HG02970 (cell line): Measurements from ENCODE around the gene LRRC42.
"Not testable (repeated sequence)": the region's sequence is repeated elsewhere in the genome, so short reads cannot be mapped to it uniquely, and the experiment has no call there.

Experiments
- ATAC-seq: cut with Tn5 transposase; IDR thresholded peaks from one replicate; pipeline ENCODE4 v1.9.1; 2021; ENCODE audit warnings: mild to moderate bottlenecking, moderate library complexity, moderate number of reproducible peaks; ENCODE audit not compliant: unreplicated experiment, low FRiP score

LRRC42 gene

DNA sequence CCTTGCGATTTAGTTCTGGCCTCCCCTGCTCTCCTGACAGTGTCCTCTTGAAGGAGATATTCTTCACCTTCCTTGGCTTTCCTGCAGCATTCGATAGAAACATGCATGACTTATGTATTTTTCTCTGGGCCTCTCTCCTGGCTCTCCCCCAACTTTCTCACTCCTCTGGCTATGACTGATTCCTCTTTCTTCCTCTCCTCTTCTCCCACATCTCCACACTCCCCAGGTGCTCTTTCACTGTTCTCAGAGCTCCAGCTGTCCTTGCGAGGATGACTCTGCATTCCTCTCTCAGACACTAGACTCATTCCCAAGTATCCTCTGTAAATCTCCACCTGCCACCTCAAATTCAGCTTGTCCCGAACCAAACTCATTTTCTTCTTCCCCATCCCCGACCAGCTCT, 18.0 kb downstream of the LRRC42 start:
- no peak for ATAC-seq

DNA sequence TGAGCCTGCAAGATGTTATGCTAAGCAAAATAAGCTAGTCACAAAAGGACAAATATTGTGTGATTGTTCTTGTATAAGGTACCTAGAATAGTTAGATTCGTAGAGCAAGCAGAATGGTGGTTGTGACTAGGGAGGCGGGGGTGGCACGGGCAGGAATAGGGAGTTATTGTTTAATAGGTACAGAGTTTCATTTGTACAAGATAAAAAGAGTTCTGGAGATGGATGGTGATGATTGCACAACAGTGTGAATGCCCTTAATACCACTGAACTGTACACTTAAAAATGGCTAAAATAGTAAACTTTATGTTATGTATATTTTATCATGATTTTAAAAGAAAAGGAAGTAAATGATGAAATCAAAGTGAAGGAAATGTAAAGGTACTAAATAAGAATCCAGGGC, 20.6 kb downstream of the LRRC42 start:
- ATAC-seq = no peak

DNA sequence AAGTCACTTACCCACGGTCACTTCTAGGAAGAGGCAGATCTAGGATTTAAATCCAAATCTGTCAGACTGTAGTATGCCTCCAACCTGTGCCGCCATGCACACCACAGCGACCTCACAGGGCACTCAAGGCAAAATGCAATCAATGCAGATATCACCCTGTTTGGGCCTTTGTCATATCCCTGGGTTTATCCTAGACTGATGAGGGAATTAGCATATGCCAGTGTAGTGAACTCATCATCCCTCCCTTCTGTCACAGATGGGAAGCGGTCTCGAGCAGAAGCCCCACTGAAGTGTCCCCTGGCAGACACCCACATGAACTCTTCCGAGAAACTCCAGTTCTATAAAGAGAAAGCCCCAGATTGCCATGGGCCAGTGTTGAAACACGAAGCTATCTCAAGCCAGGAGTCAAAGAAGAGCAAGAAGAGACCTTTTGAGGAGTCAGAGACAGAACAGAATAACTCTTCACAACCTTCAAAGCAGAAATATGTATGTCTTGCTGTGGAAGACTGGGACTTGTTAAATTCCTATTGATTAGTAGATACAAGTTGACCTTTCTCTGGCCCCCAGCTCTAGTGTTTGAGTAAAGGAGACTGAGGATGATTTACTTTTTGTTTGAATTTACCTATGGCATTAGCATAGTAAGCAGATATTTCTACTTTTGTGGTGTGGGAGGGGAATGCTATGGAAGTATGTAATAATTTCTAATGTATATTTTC, 21.4 kb downstream of the LRRC42 start:
- ATAC-seq = no peak

DNA sequence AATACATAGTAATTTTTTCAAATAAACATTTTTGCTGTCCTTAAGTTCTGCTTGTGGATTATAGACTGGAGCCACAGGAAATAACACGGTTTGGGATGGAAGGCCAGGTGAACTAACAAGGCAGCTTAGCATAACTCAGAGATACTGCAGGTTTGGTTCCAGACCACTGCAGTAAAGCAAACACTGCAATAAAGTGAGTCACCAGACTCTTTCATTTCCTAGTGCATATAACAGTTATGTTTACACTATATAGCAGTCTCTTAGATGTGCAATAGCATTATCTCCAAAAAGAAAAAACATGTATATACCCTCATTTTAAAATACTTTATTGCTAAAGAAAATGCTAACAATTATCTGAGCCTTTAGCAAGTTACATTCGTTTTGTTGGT, 22.0 kb downstream of the LRRC42 start:
- ATAC-seq = no peak

DNA sequence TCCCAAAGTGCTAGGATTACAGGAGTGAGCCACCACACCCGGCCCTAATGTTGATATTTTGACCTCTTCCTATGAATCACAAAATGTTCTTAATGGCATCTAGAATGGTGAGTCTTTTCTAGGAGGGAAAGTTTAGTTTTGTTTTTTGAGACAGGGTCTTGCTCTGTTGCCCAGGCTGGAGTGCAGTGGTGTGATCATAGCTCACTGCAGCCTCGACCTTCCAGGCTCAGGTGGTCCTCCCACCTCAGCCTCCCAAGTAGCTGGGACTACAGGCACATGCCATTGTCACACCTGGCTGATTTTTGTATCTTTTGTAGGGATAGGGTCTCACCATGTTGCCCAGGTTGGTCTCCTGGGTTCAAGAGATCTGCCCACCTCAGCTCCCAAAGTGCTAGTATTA, 23.2 kb downstream of the LRRC42 start:
- not testable (repeated sequence) for ATAC-seq

DNA sequence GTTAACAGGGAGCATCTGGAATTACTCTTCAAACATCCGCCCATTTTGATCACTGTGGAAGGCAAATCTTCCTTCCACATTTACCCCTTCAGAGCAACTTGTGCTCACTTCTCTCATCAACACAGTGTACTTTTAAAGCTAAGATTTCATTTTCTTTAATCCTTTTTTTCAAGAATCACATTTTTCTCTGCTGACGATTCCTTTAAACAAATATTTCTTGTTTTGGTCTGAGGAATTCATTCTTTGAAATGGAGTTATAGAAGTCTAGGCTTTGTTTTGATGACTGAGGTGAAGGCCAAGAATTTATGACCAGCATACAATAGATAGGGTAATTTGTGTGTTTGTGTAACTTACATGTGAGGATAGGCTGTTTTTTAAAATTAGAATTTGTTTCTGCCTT, 25.6 kb downstream of the LRRC42 start:
- no peak for ATAC-seq

DNA sequence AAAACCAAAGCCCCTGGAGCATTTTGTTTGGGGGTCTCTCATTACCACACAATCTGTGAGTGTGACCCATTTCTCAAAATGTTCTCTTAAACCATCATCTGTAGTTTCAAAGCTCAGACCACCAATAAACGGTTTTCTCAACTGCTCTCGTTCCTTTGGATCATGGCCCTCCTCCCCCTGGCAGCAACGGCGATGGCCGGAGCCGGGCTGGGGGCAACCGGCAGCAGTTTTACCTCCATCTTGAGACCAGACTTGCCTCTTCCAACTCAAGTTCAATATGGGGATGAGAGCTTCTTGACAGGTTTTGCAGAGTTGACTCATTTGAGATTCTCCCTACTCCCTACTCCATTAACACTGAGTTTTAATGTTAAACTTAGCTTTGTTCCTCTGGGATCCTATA, 29.7 kb downstream of the LRRC42 start:
- ATAC-seq = no peak

DNA sequence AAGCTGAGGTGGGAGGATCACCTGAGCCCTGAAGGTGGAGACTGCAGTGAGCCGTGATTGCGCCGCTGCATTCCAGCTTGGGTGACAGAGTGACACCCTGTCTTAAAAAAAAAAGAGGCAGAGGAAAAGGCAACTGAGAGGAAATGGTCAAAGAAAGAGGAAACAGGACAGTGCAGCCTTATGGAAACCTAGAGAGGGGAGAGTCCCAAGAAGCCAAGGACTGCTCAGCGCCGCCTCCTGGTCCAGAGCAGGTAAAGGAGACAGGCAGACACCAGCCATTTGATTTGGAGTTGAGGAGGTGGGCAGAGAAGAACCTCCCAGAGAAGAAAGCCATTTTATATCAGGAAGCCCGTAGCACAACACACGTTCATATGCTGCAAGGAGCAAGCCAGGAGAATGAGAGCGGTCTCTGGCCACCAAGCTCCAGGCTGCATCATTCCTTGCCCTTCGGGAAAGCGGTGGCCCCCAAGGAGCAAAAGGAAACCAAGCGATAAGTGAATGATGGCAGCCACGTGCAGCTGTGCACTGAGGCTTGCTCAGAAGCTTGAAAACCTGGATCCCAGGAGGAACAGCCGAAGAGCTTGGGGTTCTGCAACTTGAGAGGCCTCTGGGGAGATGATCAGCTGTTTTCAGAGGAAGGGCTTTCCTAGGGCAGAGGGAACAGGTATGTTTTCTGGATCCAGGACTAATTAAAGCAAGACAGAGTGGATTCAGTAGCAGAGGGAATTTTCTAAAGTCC, 33.7 kb downstream of the LRRC42 start:
- no peak for ATAC-seq

DNA sequence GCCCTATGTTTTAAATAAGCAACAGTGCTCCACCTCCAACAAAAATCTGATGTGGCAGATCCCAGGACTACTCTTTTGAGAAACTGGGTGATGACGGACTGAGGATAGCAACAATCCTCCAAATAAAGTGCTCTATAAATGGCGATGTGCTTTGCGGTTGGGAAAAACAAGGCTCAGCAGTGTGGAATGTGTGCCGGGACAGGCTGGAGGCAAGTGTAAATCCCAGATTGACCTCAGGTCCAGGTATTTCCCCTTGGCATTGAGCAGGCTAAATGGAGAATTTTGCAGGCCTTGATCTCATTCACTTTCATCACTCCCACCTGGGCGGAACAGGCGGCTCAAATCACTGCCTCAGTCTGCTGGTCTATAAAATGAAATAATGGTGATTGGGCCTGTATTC, 35.1 kb downstream of the LRRC42 start:
- no peak for ATAC-seq

DNA sequence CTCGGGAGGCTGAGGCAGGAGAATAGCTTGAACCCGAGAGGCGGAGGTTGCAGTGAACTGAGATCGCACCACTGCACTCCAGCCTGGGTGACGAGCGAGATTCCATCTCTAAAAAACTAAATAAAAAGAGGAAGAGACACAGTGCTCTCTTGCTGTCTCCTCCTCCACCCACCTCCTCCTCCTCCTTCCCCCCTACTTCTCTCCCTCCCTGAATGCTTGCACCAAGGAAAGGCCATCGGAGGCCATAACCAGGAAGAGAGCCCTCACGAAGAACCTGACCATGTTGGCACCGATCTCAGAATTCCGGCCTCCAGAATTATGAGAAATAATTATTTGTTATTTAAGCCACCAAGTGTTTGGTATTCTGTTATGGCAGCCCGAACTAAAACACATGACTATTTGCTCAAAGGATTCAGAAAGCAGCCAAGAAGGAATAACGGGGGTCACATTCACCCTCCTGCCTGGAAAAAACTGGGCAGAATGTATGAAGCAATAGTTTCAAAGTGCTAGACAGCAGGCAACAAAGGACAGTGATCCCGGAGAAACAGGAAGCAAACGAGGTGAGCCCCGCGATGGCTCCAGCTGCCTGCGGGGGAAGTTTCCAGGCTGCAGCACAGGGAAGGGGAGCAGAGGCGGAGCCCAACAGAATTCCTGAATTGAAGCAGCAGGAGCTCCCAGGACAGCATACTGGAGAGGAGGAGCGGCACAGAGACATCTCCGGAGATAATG, 36.0 kb downstream of the LRRC42 start:
- ATAC-seq = no peak

DNA sequence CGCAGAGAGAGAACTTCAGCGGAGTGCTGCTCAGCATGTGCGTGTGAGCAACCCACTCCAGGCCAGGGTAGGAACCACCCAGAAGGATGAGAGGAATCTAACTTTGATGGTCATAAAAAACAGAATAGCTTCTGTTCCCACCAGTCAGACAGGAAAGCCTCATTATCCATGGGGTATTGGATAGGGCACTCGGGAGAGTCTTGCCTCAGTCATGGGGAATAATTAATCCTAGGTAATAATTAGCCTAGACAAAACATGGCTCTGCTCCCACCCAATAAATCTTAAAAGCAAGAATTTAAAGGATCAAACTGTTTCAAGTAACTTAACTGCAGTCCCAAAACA, 36.6 kb downstream of the LRRC42 start:
- ATAC-seq = no peak

DNA sequence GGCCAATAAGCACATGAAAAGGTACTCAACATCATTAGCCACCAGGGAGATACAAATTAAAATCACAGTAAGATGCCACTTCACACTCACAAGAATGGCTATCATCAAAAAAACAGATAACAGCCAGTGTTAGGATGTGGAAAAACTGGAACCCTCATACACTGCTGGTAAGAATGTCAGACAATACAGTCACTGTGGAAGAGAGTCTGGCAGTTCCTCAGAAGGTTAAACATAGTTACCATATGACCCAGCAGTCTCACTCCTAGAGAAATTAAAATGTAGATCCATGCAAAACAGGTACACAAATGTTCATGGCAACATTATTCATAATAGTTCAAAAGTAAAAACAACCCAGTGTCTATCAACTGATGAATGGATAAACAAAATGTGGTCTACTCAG, 38.6 kb downstream of the LRRC42 start:
- no peak for ATAC-seq

DNA sequence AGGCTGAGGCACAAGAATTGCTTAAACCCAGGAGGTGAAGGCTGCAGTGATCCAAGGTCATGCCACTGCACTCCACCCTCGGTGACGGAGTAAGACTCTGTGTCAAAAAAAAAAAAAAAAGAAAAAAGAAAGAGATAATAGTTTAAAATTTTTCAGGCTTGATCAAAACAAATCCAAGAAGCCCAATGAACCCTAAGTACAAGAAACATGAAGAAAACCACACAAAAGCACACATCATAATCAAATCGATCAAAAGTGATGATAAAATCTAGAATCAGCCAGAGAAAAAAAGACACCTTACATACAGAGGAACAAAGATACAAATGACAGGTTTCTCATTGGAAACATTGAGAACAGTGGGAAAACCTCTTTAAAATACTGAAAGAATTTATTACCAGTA, 40.3 kb downstream of the LRRC42 start:
- ATAC-seq = no peak

DNA sequence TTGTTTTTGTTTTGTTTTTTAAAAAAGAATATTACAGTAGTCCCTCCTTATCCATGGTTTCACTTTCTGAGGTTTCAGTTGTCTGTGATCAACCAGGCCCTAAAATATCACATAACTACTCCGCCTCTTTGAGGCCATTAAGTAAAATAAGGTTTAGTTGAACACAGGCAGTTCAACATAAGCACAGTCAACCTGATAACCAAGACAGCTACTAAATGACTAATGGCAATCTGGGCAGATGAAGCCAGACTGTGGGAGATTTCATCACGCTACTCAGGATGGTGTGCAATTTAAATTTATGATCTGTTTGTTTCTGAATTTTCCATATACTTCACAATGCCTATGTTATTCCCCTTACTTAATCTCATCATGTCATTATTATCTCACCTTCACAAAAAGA, 41.7 kb downstream of the LRRC42 start:
- ATAC-seq = no peak

DNA sequence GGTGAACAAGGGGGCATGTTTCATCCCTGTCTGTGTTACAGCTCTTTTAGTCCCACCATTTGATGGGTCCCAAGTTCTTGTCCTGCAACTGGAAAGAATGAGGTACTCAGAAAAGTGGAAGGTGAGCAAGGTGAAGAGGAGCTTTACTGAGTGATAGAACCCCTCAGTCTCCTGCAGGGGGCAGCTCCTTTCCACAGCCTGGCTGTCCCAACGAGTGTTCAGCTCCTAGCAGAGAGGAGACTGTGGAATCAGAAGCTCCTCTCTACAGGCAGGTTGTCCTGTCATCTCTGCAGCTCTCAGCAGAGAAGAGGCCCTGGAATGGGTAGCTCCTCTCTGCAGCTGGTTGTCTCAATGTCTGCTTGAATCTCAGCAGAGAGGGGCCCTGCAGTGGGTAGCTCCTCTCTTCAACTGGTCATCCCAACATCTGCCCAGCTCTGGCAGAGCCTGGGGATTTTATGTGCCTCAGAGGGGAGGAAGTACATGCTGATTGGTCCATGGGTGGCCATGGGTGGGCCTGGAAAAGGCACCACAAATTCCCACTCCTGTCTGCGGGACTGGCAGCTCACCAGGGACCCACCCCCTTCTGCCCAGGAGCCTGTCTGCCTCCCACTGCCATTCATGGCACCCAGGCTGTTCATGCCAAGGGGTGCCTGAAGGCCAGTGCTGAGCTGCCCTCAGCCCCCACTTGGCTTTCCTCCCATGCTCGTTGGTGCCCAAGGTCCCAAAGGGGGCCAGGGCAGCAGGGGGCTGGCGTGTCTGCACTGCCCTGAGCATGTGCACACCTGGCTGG, 46.1 kb downstream of the LRRC42 start:
- no peak for ATAC-seq

DNA sequence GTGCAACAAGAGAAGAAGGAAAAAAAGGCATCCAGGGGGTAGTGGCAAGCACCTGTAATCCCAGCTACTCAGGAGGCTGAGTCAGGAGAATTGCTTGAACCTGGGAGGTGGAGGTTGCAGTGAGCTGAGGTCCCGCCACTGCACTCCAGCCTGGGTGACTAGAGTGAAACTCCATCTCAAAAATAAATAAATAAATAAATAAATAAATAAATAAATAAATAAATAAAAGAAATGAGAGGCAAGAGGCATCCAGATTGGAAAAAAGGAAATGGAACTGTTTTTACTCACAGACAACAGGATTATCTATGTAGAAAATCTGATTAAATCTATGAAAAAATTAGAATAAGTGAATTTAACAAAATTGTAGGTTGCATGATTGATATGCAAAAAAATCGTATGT, 48.4 kb downstream of the LRRC42 start:
- ATAC-seq = not testable (repeated sequence)

DNA sequence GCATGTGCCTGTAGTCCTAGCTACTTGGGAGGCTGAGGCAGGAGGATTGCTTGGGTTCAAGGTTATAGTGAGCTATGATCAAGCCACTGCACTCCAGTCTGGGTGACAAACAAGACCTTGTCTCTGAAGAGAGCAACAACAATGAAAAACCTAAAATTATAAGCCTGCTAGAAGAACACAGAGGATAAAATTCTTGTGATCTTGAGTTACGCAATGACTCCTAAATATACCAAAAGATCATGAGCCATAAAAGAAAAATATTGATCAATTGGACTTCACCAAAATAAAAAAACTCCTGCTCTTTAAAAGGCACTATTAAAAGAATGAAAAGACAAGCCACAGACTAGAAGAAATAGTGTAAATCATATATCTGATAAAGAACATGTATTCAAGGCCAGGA, 49.5 kb downstream of the LRRC42 start:
- ATAC-seq = no peak

DNA sequence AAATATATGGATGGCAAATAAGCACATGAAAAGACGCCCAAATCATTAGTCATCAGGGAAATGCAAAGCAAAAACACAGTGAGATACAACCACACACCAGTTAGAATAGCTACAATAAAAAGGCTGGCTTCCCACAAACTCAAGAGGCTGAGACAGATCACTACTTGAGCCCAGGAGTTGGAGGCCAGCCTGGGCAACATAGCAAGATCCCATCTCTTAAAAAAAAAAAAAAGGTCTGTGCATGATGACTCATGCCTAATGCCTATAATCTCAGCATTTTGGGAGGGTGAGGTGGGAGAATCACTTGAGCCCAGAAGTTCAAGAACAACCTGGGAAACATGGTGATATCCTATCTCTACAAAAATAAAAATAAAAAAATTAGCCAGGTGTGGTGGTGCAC, 52.1 kb downstream of the LRRC42 start:
- ATAC-seq = no peak

DNA sequence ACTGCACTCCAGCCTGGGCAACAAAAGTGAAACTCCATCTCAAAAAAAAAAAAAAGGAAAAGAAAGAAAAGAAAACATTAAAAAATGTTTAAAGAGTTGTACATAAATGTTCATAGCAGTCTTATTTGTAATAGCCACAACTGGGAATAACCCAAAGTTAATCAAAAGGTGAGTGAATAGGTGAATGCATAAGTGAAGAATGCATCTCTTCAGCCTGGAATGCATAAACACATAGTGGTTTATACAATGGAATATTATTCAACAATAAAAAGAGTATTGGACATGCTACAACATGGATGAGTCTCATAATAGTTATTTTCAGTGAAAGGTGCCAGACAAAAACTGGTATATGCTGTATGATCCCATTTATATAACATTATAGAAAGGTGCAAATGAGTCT, 53.8 kb downstream of the LRRC42 start:
- no peak for ATAC-seq

DNA sequence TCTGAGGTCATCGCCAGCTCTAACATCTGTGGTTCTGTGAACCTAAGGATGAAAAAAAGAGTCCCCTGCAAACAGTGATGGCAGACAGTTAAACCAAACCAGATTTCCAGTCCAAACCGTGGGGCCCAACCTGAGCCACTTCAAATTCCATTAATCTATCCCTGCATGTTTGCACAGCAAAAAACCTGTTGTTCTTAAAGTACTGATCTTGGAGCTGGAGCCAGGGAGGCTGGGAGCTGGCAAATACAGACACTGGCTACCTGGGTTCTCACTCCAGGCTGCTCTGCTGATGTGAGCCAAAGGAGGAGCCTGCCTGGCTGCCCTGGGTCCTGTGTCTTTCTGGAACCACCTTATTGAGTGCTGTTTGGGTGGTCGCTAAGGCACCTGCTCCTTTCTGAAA, 55.4 kb downstream of the LRRC42 start:
- no peak for ATAC-seq
